Adrenal gland (tissue), 12 donors: ENCODE data around the gene PBX1. TPM values are rescaled to one million over a fixed set of nuclear protein-coding genes. Genes with fewer than 3 reads are reported as not detected.

Experiments used
- DNase-seq, 7 donors: peaks; one replicate each; pipeline ENCODE4 v3.0.0-alpha.2; 2019 to 2020
- H3K27ac ChIP-seq, 5 donors: fragments of 200-600 bp; sonication (generic) in 4 of 5; 1 replicate in 3 of 5; 2 replicates in 2 of 5; pipeline versions ENCODE4 v1.5.1 to v1.8.0; 2016 to 2020; ENCODE audit warnings: mild to moderate bottlenecking in 1 of 5
- H3K27me3 ChIP-seq: fragments of 200-600 bp; 2 replicates; pipeline ENCODE4 v1.8.0; 2021
- H3K36me3 ChIP-seq, 2 donors: fragments of 200-600 bp; replicated peaks in 1 of 2; 1 replicate in 1 of 2; 2 replicates in 1 of 2; pipeline versions ENCODE4 v1.5.1 to v1.8.0; 2018 to 2022
- H3K4me1 ChIP-seq, 2 donors: fragments of 200-600 bp; replicated peaks in 1 of 2; 1 replicate in 1 of 2; 2 replicates in 1 of 2; pipeline versions ENCODE4 v1.5.1 to v1.8.0; 2018 to 2021
- H3K4me3 ChIP-seq, 4 donors: fragments of 200-600 bp; sonication (generic) in 3 of 4; one replicate each; pipeline ENCODE4 v1.5.1; 2016 to 2018
- H3K9me3 ChIP-seq, 3 donors: fragments of 200-600 bp; sonication (generic) in 1 of 3; replicated peaks in 1 of 3; 1 replicate in 2 of 3; 2 replicates in 1 of 3; pipeline versions ENCODE4 v1.5.1 to v1.8.0; 2016 to 2021
- POLR2A ChIP-seq, 2 donors: fragments of 450-650 bp; IDR thresholded peaks; one replicate each; pipeline ENCODE4 v1.6.1; 2017; ENCODE audit warnings: antibody characterized with exemption in 2 of 2, mild to moderate bottlenecking in 2 of 2, moderate library complexity in 1 of 2
- WGBS, 4 donors: extraction: QIAGEN DNeasy Blood & Tissue Kit in 2 of 4; methylation state at CpG; one replicate each; pipeline versions ENCODE4 v1.1.5 to v1.1.7; 2013 to 2017; 5-methylcytosine and 5-hydroxymethylcytosine counted together
- intact Hi-C, 2 donors: fragments of 100-400 bp; cut with DNase I; formaldehyde crosslinking; loops; one replicate each; pipeline versions ENCODE4 v1.14.1 to v1.15.0; 2022 to 2023
- polyA plus RNA-seq, 3 donors: library from polyadenylated mRNA; stranded (reverse); fragments of 200-250 nt in 2 of 3; fragments of 350-450 nt in 1 of 3; fragmentation: Illumina TruSeq in 1 of 3; extraction: RNeasy Lipid Tissue Mini Kit (QIAGEN cat#74804) in 1 of 3; gene quantifications; one replicate each; pipeline ENCODE4 v1.2.3, GENCODE V29; 2013 to 2014
- total RNA-seq, 9 donors: library from RNA; depleted of rRNA in 4 of 9; stranded (reverse); fragments of >200 nt in 4 of 9; fragments of 120-200 nt in 1 of 9; fragmentation: NEBNext Ultra II Directional in 1 of 9; extraction: Animal tissue kit (Norgen Biotek cat#: 25700) in 1 of 9; gene quantifications; one replicate each; pipeline versions ENCODE4 v1.1.0 to v1.2.4, GENCODE V29; 2013 to 2023
- TF ChIP-seq, protein P1 (sequence below), 6 experiments: fragments of 450-650 bp in 4 of 6; fragments of 200-600 bp in 2 of 6; sonication (generic) in 1 of 6; IDR thresholded peaks; 1 replicate in 5 of 6; 2 replicates in 1 of 6; pipeline versions ENCODE4 v1.5.1 to v1.8.0; 2016 to 2021; ENCODE audit warnings: antibody characterized with exemption in 6 of 6, mild to moderate bottlenecking in 2 of 6, moderate library complexity in 1 of 6
- donor health status: healthy with polysubstance abuse.
- donor health status: Bipolar disorder and iron deficiency.
- donor health status: DM: yes; HTN: yes; CAD: no.
- donor health status: DM: no; HTN: no; CAD: no.
- donor health status: DM: no; HTN: no; CAD: no.
- donor health status: DM: yes; HTN: yes; CAD: no.

Gene PBX1
- total and polyA plus RNA-seq, 12 donors: 13.0 to 294 (median 99.3) TPM

DNA sequence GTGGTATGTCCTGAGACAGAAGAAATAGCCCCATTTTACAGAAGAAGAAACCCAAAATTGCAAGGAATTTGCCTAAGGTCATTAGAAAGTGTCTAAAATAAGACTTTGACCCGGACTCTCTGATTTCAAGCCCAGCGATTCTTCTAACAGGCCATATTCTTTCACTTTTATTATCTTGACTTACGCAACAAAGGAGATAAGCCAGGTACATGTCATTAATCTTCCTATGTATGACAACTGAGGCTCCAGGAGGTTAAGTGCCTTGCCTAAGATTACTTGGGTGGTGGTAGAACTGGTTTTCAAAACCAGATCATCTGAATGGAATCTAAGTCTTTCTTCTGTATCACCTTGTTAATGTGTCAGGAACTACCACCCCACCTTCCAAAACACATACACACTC lies 124.3 kb downstream of the PBX1 start:
- H3K9me3 ChIP-seq: no peaks in the 10 kb centered on the region
- intact Hi-C loops: no loop called here
- no peak for TF ChIP-seq POLR2A (IDR thresholded peaks at IDR 0.05)
- TF ChIP-seq, protein P1, sequence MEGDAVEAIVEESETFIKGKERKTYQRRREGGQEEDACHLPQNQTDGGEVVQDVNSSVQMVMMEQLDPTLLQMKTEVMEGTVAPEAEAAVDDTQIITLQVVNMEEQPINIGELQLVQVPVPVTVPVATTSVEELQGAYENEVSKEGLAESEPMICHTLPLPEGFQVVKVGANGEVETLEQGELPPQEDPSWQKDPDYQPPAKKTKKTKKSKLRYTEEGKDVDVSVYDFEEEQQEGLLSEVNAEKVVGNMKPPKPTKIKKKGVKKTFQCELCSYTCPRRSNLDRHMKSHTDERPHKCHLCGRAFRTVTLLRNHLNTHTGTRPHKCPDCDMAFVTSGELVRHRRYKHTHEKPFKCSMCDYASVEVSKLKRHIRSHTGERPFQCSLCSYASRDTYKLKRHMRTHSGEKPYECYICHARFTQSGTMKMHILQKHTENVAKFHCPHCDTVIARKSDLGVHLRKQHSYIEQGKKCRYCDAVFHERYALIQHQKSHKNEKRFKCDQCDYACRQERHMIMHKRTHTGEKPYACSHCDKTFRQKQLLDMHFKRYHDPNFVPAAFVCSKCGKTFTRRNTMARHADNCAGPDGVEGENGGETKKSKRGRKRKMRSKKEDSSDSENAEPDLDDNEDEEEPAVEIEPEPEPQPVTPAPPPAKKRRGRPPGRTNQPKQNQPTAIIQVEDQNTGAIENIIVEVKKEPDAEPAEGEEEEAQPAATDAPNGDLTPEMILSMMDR (IDR thresholded peaks at IDR 0.05): no peak
- H3K27me3 ChIP-seq: no peaks in the 10 kb centered on the region
- peak overlapping the region in 1 of 5 donors; percentile 11 for H3K27ac ChIP-seq
- no peak for DNase-seq
- H3K36me3 ChIP-seq: no peaks in the 10 kb centered on the region
- 32 to 43% (median 43%) methylated on average over 3 of the region's 3 CpGs for WGBS, 4 donors
- no peak overlapping the region for H3K4me3 ChIP-seq
- peaks cover 0 to 36% of the 10 kb centered on the region in 2 donors for H3K4me1 ChIP-seq

- 59 to 72% (median 70%) methylated on average over 3 of the region's 3 CpGs for WGBS, 4 donors
- Histone ChIP-seq H3K4me3 (no peak overlapping the region), H3K4me1 (peaks cover 7 to 39% of the 10 kb centered on the region in 2 donors), H3K9me3 (no peaks in the 10 kb centered on the region), H3K36me3 (no peaks in the 10 kb centered on the region), H3K27ac (peak overlapping the region in 1 of 5 donors; percentile 18), H3K27me3 (no peaks in the 10 kb centered on the region)
- no peak for DNase-seq
- TF ChIP-seq, protein P1 (IDR thresholded peaks at IDR 0.05): no peak
- no peak for TF ChIP-seq POLR2A (IDR thresholded peaks at IDR 0.05)
- intact Hi-C loops: no loop called here
Observed at GRCh38 chr1:164685266-164686035, 126.5 kb downstream of the PBX1 start.

DNA sequence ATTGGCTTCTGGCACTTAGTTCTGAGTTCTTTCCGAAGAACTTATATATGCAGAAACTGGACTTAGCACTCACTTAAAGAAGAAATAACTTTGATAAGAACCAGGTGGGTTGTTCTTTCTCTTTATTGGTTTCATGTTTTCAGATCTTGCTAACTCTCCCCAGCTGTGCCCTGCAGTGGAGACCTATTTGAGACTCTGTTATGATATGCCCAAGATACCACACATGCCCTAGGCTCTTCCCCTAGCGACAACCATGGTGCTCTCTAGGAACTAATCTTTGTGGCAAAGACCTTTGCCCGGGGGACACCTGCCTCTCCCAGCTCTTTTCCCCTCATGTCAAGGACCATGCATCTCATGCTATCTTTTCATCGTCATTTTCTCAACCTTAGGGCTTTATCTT lies 128.8 kb downstream of the PBX1 start:
- TF ChIP-seq POLR2A (IDR thresholded peaks at IDR 0.05): no peak
- TF ChIP-seq, protein P1 (IDR thresholded peaks at IDR 0.05): no peak
- Histone ChIP-seq H3K36me3 (no peaks in the 10 kb centered on the region), H3K4me1 (peaks cover 9 to 39% of the 10 kb centered on the region in 2 donors), H3K27ac (peak overlapping the region in 1 of 5 donors; percentile 76), H3K4me3 (no peak overlapping the region), H3K9me3 (no peaks in the 10 kb centered on the region), H3K27me3 (no peaks in the 10 kb centered on the region)
- WGBS, 4 donors: 87 to 93% (median 91%) methylated on average over 4 of the region's 4 CpGs
- no peak for DNase-seq
- intact Hi-C loops: no loop called here

DNA sequence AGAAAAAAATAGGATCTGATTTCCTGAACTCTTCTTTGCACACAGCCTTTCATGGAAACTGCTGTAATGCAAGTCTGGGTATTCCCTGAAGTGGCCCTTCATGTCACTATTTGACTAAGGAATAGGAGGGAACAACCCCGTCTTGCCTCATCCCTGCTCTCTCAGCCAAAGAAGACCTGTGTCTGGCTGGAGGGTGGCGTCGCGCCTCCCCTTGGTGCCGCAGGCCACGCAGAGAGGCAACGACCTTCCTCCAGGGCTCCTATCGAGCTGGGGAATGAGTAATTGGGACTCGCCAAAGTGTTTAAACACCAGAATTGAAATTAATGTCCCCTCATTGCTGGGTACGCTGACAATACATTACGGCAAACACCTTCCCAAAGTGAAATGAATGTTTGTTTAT lies 129.8 kb downstream of the PBX1 start:
- DNase-seq: peak in 6 of 7 donors; percentile 59 to 79 (median 74)
- WGBS, 4 donors: 62 to 76% (median 73%) methylated on average over 7 to 11 of the region's 11 CpGs
- intact Hi-C loops: no loop called here
- TF ChIP-seq, protein P1 (IDR thresholded peaks at IDR 0.05): no peak
- TF ChIP-seq POLR2A (IDR thresholded peaks at IDR 0.05): no peak
- Histone ChIP-seq H3K4me1 (peaks cover 9 to 31% of the 10 kb centered on the region in 2 donors), H3K27me3 (no peaks in the 10 kb centered on the region), H3K4me3 (no peak overlapping the region), H3K27ac (peak overlapping the region in 4 of 5 donors; percentile 14 to 76 (median 40)), H3K36me3 (no peaks in the 10 kb centered on the region), H3K9me3 (no peaks in the 10 kb centered on the region)
